Measurements from ENCODE around the gene NR0B1.

DNA sequence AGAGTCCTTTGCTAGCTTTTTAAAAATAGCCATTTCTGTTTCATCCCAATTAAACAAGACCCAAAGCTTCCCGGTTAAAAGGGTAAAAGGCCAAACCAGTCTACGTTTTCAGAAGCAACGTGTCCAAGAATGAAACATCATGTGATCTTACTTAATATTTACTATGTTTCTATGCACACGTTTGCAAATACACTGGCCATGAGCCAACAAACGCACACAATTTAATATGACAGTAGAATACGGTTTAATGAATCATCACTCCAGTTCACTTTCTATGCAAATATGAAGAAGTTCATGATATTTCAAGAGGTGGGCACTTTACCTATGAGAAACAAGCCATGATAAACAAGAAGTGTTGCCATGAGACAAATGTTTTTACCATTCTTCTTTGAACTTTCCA is 4.3 kb downstream of the NR0B1 start:
- TF ChIP-seq GATA2 (IDR thresholded peaks at IDR 0.05; ENCODE audit: low read depth, low read length) (no peak), GATA3 (IDR thresholded peaks at IDR 0.05; ENCODE audit: low read depth, low read length) (no peak)
